Thyroid gland (tissue), 4 donors: ENCODE data around the gene SUPT3H. TPM values are rescaled to one million over a fixed set of nuclear protein-coding genes. Genes with fewer than 3 reads are reported as not detected.

Source experiments
- DNase-seq, 2 donors: peaks; one replicate each; pipeline ENCODE4 v3.0.0-alpha.2; 2019
- H3K27ac ChIP-seq, 3 donors: fragments of 200-600 bp; sonication (generic); 1 replicate in 2 of 3; 2 replicates in 1 of 3; pipeline ENCODE4 v1.5.1; 2016 to 2019; ENCODE audit warnings: mild to moderate bottlenecking in 1 of 3, moderate library complexity in 1 of 3
- H3K27me3 ChIP-seq: fragments of 200-600 bp; sonication (generic); one replicate; pipeline ENCODE4 v1.5.1; 2019
- H3K36me3 ChIP-seq, 2 donors: fragments of 200-600 bp; sonication (generic); one replicate each; pipeline ENCODE4 v1.5.1; 2016 to 2019
- H3K4me1 ChIP-seq, 2 donors: fragments of 200-600 bp; sonication (generic); one replicate each; pipeline ENCODE4 v1.5.1; 2017 to 2019
- H3K4me3 ChIP-seq, 3 donors: fragments of 200-600 bp; sonication (generic); replicated peaks in 1 of 3; 1 replicate in 2 of 3; 2 replicates in 1 of 3; pipeline ENCODE4 v1.5.1; 2016; ENCODE audit warnings: mild to moderate bottlenecking in 1 of 3
- H3K9me3 ChIP-seq: fragments of 200-600 bp; sonication (generic); one replicate; pipeline ENCODE4 v1.5.1; 2017
- CTCF ChIP-seq, 6 experiments: fragments of 200-600 bp in 3 of 6; fragments of 450-650 bp in 3 of 6; sonication (generic) in 3 of 6; IDR thresholded peaks; one replicate each; pipeline ENCODE4 v1.5.1; 2016 to 2019; ENCODE audit warnings: antibody characterized with exemption in 6 of 6, mild to moderate bottlenecking in 2 of 6, inconsistent platforms in 1 of 6, moderate library complexity in 1 of 6
- POLR2A ChIP-seq, 2 donors: fragments of 450-650 bp; IDR thresholded peaks; one replicate each; pipeline ENCODE4 v1.6.1; 2017; ENCODE audit warnings: antibody characterized with exemption in 2 of 2, mild to moderate bottlenecking in 2 of 2, moderate library complexity in 1 of 2
- WGBS, 2 donors: methylation state at CpG; one replicate each; pipeline ENCODE4 v1.1.5; 2017; 5-methylcytosine and 5-hydroxymethylcytosine counted together
- intact Hi-C: fragments of 100-400 bp; cut with DNase I; formaldehyde crosslinking; loops from one replicate; pipeline ENCODE4 v1.15.1; 2023
- total RNA-seq, 4 donors: library from RNA; depleted of rRNA; stranded (reverse); fragments of >200 nt; gene quantifications; one replicate each; pipeline ENCODE4 v1.2.3, GENCODE V29; 2016

The SUPT3H gene
- total RNA-seq, 4 donors from 2014 or later: 9.8 to 21.6 (median 11.1) TPM

DNA sequence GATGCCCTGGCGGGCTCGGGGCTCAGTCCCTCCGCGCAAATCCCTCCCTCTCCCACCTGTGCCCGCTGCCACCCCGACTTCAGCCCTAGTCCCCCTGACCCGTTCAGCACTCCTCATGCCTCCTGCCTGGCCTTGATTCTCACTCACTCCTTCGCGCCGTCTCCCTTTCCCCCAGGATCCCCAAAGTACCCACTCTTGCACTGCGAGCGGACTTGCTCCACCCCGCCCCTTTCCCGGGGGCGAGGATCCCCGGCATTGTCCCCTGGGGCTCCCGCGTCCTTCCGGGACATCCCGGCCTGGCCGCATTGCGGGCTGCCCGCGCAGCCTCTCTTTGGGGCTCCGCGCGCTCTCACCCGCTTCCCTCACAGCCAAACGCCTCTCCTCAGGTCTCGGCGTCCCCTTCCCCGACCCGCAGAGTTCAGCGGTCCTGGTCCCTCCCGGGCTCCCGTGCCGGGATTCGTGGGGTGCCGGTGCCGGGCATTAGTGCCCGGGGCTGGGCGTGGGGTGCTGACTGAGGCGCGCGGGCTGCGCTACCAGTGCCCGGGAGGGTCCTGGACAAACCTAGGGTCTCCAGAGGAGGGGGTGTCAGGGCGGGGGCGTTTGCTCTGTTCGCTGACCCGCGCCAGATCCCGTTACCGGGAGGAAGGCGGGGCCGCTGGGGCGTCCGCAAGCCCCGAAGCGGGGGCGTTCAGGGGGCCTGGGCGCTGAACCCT, 45.5 kb upstream of the SUPT3H start:
- peaks cover 26 to 36% of the 10 kb centered on the region in 2 donors for H3K4me1 ChIP-seq
- H3K36me3 ChIP-seq: no peaks in the 10 kb centered on the region
- no peak for TF ChIP-seq CTCF (IDR thresholded peaks at IDR 0.05)
- no peak for TF ChIP-seq POLR2A (IDR thresholded peaks at IDR 0.05)
- DNase-seq: peak; percentile 12 to 17
- H3K9me3 ChIP-seq: no peaks in the 10 kb centered on the region
- intact Hi-C loops: loop anchor here (10.0 kb wide), 1 partner anchor 292 kb away; no protein-coding TSS in a partner anchor
- H3K27ac ChIP-seq: peak overlapping the region; percentile 54 to 83 (median 64)
- 1% methylated on average over 38 to 47 of the region's 62 CpGs for WGBS, 2 donors
- H3K27me3 ChIP-seq: peaks cover 31% of the 10 kb centered on the region
- peak overlapping the region in 2 of 3 donors; percentile 43 to 48 for H3K4me3 ChIP-seq

DNA sequence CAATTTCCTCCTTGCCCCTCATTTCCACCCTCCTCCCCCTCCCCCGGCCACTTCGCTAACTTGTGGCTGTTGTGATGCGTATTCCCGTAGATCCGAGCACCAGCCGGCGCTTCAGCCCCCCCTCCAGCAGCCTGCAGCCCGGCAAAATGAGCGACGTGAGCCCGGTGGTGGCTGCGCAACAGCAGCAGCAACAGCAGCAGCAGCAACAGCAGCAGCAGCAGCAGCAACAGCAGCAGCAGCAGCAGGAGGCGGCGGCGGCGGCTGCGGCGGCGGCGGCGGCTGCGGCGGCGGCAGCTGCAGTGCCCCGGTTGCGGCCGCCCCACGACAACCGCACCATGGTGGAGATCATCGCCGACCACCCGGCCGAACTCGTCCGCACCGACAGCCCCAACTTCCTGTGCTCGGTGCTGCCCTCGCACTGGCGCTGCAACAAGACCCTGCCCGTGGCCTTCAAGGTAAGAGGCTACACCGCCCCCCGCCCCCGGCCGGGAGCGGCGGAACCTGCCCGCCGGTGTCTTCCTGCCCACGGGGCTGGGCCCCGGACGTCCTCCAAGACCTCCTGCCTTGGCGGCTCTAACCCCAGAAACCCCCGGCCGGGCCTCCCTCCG, 44.9 kb upstream of the SUPT3H start:
- 0 to 2% methylated on average over 11 to 38 of the region's 55 CpGs for WGBS, 2 donors
- TF ChIP-seq CTCF (IDR thresholded peaks at IDR 0.05): no peak
- no peak for TF ChIP-seq POLR2A (IDR thresholded peaks at IDR 0.05)
- H3K4me1 ChIP-seq: peaks cover 26 to 36% of the 10 kb centered on the region in 2 donors

DNA sequence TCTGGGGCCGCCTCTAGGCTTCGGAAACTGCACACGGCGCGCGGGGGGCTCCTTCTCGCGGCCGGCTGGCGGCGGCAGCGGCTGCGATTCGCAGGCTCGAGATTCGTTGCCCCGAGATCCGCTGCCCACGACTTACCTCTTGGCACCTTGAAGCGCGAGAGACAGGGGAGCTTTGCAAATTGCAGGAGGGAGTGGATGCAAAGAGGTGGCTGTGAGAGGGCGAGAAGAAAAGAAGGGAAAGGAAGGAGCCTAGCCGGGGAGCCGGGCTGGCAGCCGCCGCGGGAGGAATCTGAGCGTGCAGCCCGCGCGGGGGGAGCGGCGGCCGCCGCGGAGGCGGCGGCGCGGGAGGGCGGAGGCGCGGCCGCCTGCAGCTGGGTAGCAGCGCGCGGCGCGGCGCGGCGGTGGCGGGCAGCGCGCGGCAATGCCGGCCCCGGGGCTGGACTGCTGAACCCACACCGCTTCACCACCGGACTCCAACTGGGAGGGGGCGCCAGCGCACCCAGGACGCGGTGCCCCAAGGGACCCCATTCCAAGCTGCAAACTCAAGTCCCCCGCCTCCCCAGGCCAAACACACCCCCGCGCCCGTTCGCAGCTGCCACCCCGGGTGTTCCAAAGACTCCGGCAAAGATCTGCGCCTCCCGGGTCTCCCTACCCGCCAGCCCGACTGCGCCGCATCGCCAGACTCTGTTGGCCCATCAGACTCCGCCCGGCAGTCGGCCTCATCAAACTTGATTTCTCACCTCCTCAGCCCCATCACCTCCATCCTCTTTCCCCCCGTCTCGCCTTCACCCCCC, 44.2 kb upstream of the SUPT3H start:
- 1 to 2% methylated on average over 67 to 77 of the region's 83 CpGs for WGBS, 2 donors
- DNase-seq: peak; percentile 45 to 59
- intact Hi-C loops: loop anchor here (10.0 kb wide), 1 partner anchor 293 kb away; no protein-coding TSS in a partner anchor
- Histone ChIP-seq H3K27ac (peak overlapping the region in 2 of 3 donors; percentile 39 to 83), H3K4me3 (peak overlapping the region; percentile 15 to 48 (median 43)), H3K4me1 (peaks cover 26 to 36% of the 10 kb centered on the region in 2 donors), H3K27me3 (peaks cover 31% of the 10 kb centered on the region), H3K9me3 (no peaks in the 10 kb centered on the region), H3K36me3 (no peaks in the 10 kb centered on the region)
- no peak for TF ChIP-seq CTCF (IDR thresholded peaks at IDR 0.05)
- TF ChIP-seq POLR2A (IDR thresholded peaks at IDR 0.05): no peak

More for the DNA sequence above, 44.9 kb upstream of the SUPT3H start:
- peak overlapping the region; percentile 15 to 48 (median 43) for H3K4me3 ChIP-seq
- peaks cover 31% of the 10 kb centered on the region for H3K27me3 ChIP-seq
- no peaks in the 10 kb centered on the region for H3K36me3 ChIP-seq
- intact Hi-C loops: loop anchor here (10.0 kb wide), 1 partner anchor 292 kb away; no protein-coding TSS in a partner anchor
- DNase-seq: peak; percentile 32 to 36
- H3K27ac ChIP-seq: peak overlapping the region; percentile 18 to 83 (median 64)
- H3K9me3 ChIP-seq: no peaks in the 10 kb centered on the region

- peaks cover 31% of the 10 kb centered on the region for H3K27me3 ChIP-seq
- H3K4me1 ChIP-seq: peaks cover 26 to 36% of the 10 kb centered on the region in 2 donors
- H3K36me3 ChIP-seq: no peaks in the 10 kb centered on the region
- no peaks in the 10 kb centered on the region for H3K9me3 ChIP-seq
- peak overlapping the region in 1 of 3 donors; percentile 21 for H3K27ac ChIP-seq
- no peak for DNase-seq
- TF ChIP-seq POLR2A (IDR thresholded peaks at IDR 0.05) (no peak), CTCF (IDR thresholded peaks at IDR 0.05) (no peak)
- 17 to 18% methylated on average over 19 of the region's 19 CpGs for WGBS, 2 donors
- intact Hi-C loops: loop anchor here (10.0 kb wide), 1 partner anchor 294 kb away; no protein-coding TSS in a partner anchor
- H3K4me3 ChIP-seq: peak overlapping the region in 2 of 3 donors; percentile 43 to 48
These were observed 43.4 kb upstream of the SUPT3H start for GRCh38 chr6:45420909-45421708.
